ENCODE data around the gene STK32A. TPM values are rescaled to one million over a fixed set of nuclear protein-coding genes. Genes with fewer than 3 reads are reported as not detected.

The STK32A gene
- total RNA-seq, 1 experiment from 2014 or later = not detected

DNA sequence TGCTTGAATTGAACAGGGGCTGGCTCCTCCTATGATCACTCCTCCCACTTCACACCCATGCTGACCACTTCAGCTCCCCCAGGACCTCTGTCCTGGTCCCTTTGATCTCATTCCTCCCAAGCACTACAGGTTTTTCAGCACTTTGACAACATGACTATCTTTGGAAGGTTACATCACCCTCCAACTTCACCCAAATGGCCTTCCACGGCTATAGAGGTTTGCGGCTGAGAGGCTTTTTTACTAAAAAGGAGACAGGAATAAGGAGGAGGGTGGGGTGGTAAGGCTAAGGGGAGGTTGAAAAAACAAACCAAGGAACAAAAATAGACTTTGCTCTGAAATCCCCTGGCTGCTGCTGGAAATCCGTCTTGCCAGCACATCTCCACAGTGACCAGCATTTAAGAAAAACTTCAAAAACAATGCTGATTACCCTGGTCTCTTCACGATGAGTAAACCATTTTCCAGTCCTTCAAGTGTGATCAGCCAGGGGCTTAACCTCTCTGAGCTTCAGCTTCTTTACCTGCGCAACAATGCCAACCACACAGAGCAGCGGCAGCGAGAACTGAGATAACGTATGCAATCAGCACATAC, 172.4 kb downstream of the STK32A start:
- Histone ChIP-seq H3K9me3 (ENCODE audit: control insufficient read depth, insufficient read depth, low read depth, low read length) (no peaks in the 10 kb centered on the region), H3K27ac (ENCODE audit: low read length) (no peak overlapping the region), H3K36me3 (ENCODE audit: control insufficient read depth, insufficient read depth, low read length) (no peaks in the 10 kb centered on the region), H3K4me3 (ENCODE audit: low read depth in 2 of 2, low read length in 2 of 2) (no peak overlapping the region), H3K27me3 (ENCODE audit: control insufficient read depth, insufficient read depth, low read length) (peaks cover 2% of the 10 kb centered on the region; the same call in 1 of the 2 replicates), H3K4me1 (ENCODE audit: control insufficient read depth, insufficient read depth, low read length) (no peaks in the 10 kb centered on the region)
- TF ChIP-seq, protein P1, sequence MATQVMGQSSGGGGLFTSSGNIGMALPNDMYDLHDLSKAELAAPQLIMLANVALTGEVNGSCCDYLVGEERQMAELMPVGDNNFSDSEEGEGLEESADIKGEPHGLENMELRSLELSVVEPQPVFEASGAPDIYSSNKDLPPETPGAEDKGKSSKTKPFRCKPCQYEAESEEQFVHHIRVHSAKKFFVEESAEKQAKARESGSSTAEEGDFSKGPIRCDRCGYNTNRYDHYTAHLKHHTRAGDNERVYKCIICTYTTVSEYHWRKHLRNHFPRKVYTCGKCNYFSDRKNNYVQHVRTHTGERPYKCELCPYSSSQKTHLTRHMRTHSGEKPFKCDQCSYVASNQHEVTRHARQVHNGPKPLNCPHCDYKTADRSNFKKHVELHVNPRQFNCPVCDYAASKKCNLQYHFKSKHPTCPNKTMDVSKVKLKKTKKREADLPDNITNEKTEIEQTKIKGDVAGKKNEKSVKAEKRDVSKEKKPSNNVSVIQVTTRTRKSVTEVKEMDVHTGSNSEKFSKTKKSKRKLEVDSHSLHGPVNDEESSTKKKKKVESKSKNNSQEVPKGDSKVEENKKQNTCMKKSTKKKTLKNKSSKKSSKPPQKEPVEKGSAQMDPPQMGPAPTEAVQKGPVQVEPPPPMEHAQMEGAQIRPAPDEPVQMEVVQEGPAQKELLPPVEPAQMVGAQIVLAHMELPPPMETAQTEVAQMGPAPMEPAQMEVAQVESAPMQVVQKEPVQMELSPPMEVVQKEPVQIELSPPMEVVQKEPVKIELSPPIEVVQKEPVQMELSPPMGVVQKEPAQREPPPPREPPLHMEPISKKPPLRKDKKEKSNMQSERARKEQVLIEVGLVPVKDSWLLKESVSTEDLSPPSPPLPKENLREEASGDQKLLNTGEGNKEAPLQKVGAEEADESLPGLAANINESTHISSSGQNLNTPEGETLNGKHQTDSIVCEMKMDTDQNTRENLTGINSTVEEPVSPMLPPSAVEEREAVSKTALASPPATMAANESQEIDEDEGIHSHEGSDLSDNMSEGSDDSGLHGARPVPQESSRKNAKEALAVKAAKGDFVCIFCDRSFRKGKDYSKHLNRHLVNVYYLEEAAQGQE (IDR thresholded peaks at IDR 0.05; ENCODE audit: insufficient read depth in 1 of 2, low read depth in 2 of 2, low read length in 1 of 2) = no peak
- TF ChIP-seq, protein P2, sequence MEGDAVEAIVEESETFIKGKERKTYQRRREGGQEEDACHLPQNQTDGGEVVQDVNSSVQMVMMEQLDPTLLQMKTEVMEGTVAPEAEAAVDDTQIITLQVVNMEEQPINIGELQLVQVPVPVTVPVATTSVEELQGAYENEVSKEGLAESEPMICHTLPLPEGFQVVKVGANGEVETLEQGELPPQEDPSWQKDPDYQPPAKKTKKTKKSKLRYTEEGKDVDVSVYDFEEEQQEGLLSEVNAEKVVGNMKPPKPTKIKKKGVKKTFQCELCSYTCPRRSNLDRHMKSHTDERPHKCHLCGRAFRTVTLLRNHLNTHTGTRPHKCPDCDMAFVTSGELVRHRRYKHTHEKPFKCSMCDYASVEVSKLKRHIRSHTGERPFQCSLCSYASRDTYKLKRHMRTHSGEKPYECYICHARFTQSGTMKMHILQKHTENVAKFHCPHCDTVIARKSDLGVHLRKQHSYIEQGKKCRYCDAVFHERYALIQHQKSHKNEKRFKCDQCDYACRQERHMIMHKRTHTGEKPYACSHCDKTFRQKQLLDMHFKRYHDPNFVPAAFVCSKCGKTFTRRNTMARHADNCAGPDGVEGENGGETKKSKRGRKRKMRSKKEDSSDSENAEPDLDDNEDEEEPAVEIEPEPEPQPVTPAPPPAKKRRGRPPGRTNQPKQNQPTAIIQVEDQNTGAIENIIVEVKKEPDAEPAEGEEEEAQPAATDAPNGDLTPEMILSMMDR (IDR thresholded peaks at IDR 0.05) = no peak
- TF ChIP-seq TCF7L2 (IDR thresholded peaks at IDR 0.05; ENCODE audit: low read depth, low read length) (no peak), POLR2AphosphoS5 (IDR thresholded peaks at IDR 0.05; ENCODE audit: low read depth, low read length) (no peak), SIN3A (IDR thresholded peaks at IDR 0.05; ENCODE audit: borderline replicate concordance, insufficient read depth, low read depth, low read length) (no peak)
- intact Hi-C loops (cut with micrococcal nuclease; ENCODE audit: unreplicated experiment) (no loop called here), in situ Hi-C loops (cut with HindIII; ENCODE audit: low pct_unique_long_range_greater_than_20kb, low sequenced_read_pairs) (no loop called here)
- ATAC-seq (no peak), DNase-seq (ENCODE audit: low read depth, low spot score) (no peak)
- CTCF ChIA-PET = no interaction called here
- POLR2A ChIA-PET = no interaction called here
- BruUV-seq (replicated peaks) = no TSS peak

DNA sequence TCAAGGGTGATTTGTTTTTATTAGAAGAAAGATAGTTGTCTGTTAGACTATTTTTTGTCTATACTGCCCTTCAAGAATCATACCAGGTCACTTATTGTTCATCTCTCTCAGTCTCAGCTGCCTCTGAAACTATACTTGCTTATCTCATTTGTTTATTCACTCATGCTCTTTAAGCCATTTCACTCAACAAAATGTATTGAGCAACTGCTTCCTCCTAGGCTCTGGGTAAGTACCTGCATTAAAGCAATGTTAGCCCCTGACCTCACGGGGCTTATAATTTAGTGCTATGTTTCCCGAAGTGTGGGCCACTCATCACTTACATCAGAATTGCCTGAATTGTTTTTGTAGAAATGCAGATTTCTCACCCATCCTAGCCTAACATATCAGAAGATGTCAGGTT, 174.2 kb downstream of the STK32A start:
- CTCF ChIA-PET = no interaction called here

More for the DNA sequence above, 174.2 kb downstream of the STK32A start:
- peaks cover 2% of the 10 kb centered on the region; the same call in 1 of the 2 replicates for H3K27me3 ChIP-seq (ENCODE audit: control insufficient read depth, insufficient read depth, low read length)
- ATAC-seq (no peak), DNase-seq (ENCODE audit: low read depth, low spot score) (no peak)
- no TSS peak for BruUV-seq (replicated peaks)
- H3K27ac ChIP-seq (ENCODE audit: low read length) = no peak overlapping the region
- POLR2A ChIA-PET = no interaction called here
- no peaks in the 10 kb centered on the region for H3K9me3 ChIP-seq (ENCODE audit: control insufficient read depth, insufficient read depth, low read depth, low read length)
- in situ Hi-C loops (cut with HindIII; ENCODE audit: low pct_unique_long_range_greater_than_20kb, low sequenced_read_pairs) (no loop called here), intact Hi-C loops (cut with micrococcal nuclease; ENCODE audit: unreplicated experiment) (no loop called here)
- TF ChIP-seq TCF7L2 (IDR thresholded peaks at IDR 0.05; ENCODE audit: low read depth, low read length) = no peak
- TF ChIP-seq, protein P1 (IDR thresholded peaks at IDR 0.05; ENCODE audit: insufficient read depth in 1 of 2, low read depth in 2 of 2, low read length in 1 of 2) = no peak
- TF ChIP-seq, protein P2 (IDR thresholded peaks at IDR 0.05) = no peak
- TF ChIP-seq POLR2AphosphoS5 (IDR thresholded peaks at IDR 0.05; ENCODE audit: low read depth, low read length) = no peak
- TF ChIP-seq SIN3A (IDR thresholded peaks at IDR 0.05; ENCODE audit: borderline replicate concordance, insufficient read depth, low read depth, low read length) = no peak
- no peaks in the 10 kb centered on the region for H3K4me1 ChIP-seq (ENCODE audit: control insufficient read depth, insufficient read depth, low read length)
- no peak overlapping the region for H3K4me3 ChIP-seq (ENCODE audit: low read depth in 2 of 2, low read length in 2 of 2)
- no peaks in the 10 kb centered on the region for H3K36me3 ChIP-seq (ENCODE audit: control insufficient read depth, insufficient read depth, low read length)
